Endothelial cell of umbilical vein (primary cell): ENCODE results near the gene MAMDC4. TPM values are rescaled to one million over a fixed set of nuclear protein-coding genes. Genes with fewer than 3 reads are reported as not detected.

Source experiments
- BruUV-seq: library from RNA; stranded (reverse); fragments of 400-500 nt; replicated peaks from 2 replicates; lab custom pipeline; 2021; lab: Mats Ljungman, UMichigan
- CTCF ChIA-PET: fragments of 300-600, 350-600 bp; sonication (Branson Sonifier 250); formaldehyde crosslinking; loops from one replicate; lab custom pipeline; 2021; ENCODE audit warnings: antibody characterized with exemption, inconsistent platforms; lab: Charles Lee
- POLR2A ChIA-PET: fragments of 300-600, 350-600 bp; sonication (Branson Sonifier 250); formaldehyde crosslinking; loops from one replicate; lab custom pipeline; 2021; ENCODE audit warnings: antibody characterized with exemption, inconsistent platforms; lab: Charles Lee
- DNase-seq: peaks from one replicate; pipeline ENCODE4 v3.0.0-alpha.2; 2011; ENCODE audit warnings: low read depth, low spot score
- FAIRE-seq: peaks from 2 replicates; lab custom pipeline; 2011; peaks lifted over from hg19 to GRCh38; lab: Jason Lieb, UNC
- H2AFZ ChIP-seq: 2 replicates; pipeline ENCODE4 v1.6.0; 2012; ENCODE audit warnings: low read depth, low read length, control low read depth, inconsistent platforms
- H3K27ac ChIP-seq: 2 replicates; pipeline ENCODE4 v1.5.1; 2011; ENCODE audit warnings: low read depth, mild to moderate bottlenecking, control low read depth, low read length, moderate library complexity; ENCODE audit not compliant: insufficient read depth
- H3K27me3 ChIP-seq, 2 experiments: 2 replicates each; pipeline versions ENCODE4 v1.6.0 to v1.6.1; 2011; ENCODE audit warnings: low read length in 2 of 2, mixed read lengths in 1 of 2; ENCODE audit not compliant: control insufficient read depth in 2 of 2, insufficient read depth in 2 of 2
- H3K36me3 ChIP-seq, 2 experiments: 2 replicates in 1 of 2; 3 replicates in 1 of 2; pipeline ENCODE4 v1.5.1; 2011; ENCODE audit warnings: low read length in 2 of 2, mild to moderate bottlenecking in 1 of 2, moderate library complexity in 1 of 2; ENCODE audit not compliant: control insufficient read depth in 2 of 2, insufficient read depth in 2 of 2; ENCODE audit errors: extremely low read depth in 1 of 2
- H3K4me1 ChIP-seq: 3 replicates; pipeline ENCODE4 v1.5.1; 2011; ENCODE audit warnings: mild to moderate bottlenecking, low read length; ENCODE audit not compliant: control insufficient read depth, insufficient read depth; ENCODE audit errors: extremely low read depth
- H3K4me2 ChIP-seq: 2 replicates; pipeline ENCODE4 v1.6.1; 2011; ENCODE audit warnings: low read length, control low read depth, mixed read lengths; ENCODE audit not compliant: insufficient read depth
- H3K4me3 ChIP-seq, 3 experiments: fragments of 200-600 bp in 1 of 3; sonication (generic), shearing (Covaris generic) in 1 of 3; replicated peaks in 1 of 3; 2 replicates each; pipeline ENCODE4 v1.5.1; 2011 to 2016; ENCODE audit warnings: control low read depth in 3 of 3, low read length in 3 of 3, mild to moderate bottlenecking in 2 of 3, inconsistent platforms in 1 of 3, low read depth in 1 of 3, moderate library complexity in 1 of 3; ENCODE audit not compliant: insufficient read depth in 1 of 3
- H3K79me2 ChIP-seq: 2 replicates; pipeline ENCODE4 v1.6.0; 2012; ENCODE audit warnings: low read length, inconsistent platforms; ENCODE audit not compliant: control insufficient read depth, insufficient read depth
- H3K9ac ChIP-seq: replicated peaks from 2 replicates; pipeline ENCODE3; 2011; ENCODE audit warnings: low read length, control low read depth; ENCODE audit not compliant: insufficient read depth; ENCODE audit errors: extremely low read depth
- H3K9me1 ChIP-seq: replicated peaks from 3 replicates; pipeline ENCODE4 v1.6.0; 2011; ENCODE audit warnings: mild to moderate bottlenecking, low read length; ENCODE audit not compliant: control insufficient read depth, insufficient read depth; ENCODE audit errors: extremely low read depth
- H3K9me3 ChIP-seq: replicated peaks from 2 replicates; pipeline ENCODE4 v1.5.1; 2012; ENCODE audit warnings: low read length, inconsistent platforms; ENCODE audit not compliant: control insufficient read depth, insufficient read depth
- H4K20me1 ChIP-seq: replicated peaks from 2 replicates; pipeline ENCODE3; 2011; ENCODE audit warnings: mild to moderate bottlenecking, low read length; ENCODE audit not compliant: control insufficient read depth, insufficient read depth; ENCODE audit errors: extremely low read depth
- EZH2 ChIP-seq: IDR thresholded peaks from 2 replicates; pipeline ENCODE4 v1.6.1; 2012; ENCODE audit warnings: borderline replicate concordance, low read depth, mild to moderate bottlenecking, moderate library complexity, low read length, inconsistent platforms; ENCODE audit not compliant: severe bottlenecking
- FOS ChIP-seq: IDR thresholded peaks from 2 replicates; pipeline ENCODE4 v1.6.1; 2011; ENCODE audit warnings: mild to moderate bottlenecking, low read length, moderate library complexity, borderline replicate concordance; ENCODE audit not compliant: insufficient read depth
- GATA2 ChIP-seq: IDR thresholded peaks from 2 replicates; pipeline ENCODE4 v1.7.0; 2011; ENCODE audit warnings: low read depth, mild to moderate bottlenecking, moderate library complexity, mixed read lengths, low read length; ENCODE audit not compliant: insufficient read length, insufficient read depth
- JUN ChIP-seq: IDR thresholded peaks from 2 replicates; pipeline ENCODE4 v1.6.1; 2011; ENCODE audit warnings: borderline replicate concordance, low read depth; ENCODE audit not compliant: insufficient read length, insufficient read depth
- MYC ChIP-seq: IDR thresholded peaks from one replicate; pipeline ENCODE4 v1.6.1; 2011; ENCODE audit warnings: mild to moderate bottlenecking, low read depth, low read length
- POLR2A ChIP-seq: IDR thresholded peaks from 2 replicates; pipeline ENCODE4 v1.6.1; 2012; ENCODE audit warnings: low read depth, mild to moderate bottlenecking, control low read depth, low read length
- POLR2AphosphoS5 ChIP-seq: IDR thresholded peaks from 2 replicates; pipeline ENCODE4 v1.6.1; 2012; ENCODE audit warnings: low read depth, mild to moderate bottlenecking, control low read depth, low read length, moderate library complexity; ENCODE audit not compliant: insufficient read depth
- dilution Hi-C: fragments of 300-500 bp; cut with MboI; formaldehyde crosslinking; loops from one replicate; pipeline ENCODE4 v1.15.0; 2019; ENCODE audit warnings: low sequenced_read_pairs; ENCODE audit not compliant: extremely low pct_ligation_motif_present
- intact Hi-C: fragments of 100-400 bp; cut with micrococcal nuclease; formaldehyde crosslinking; loops from one replicate; pipeline ENCODE4 v1.10.0; 2022
- polyA plus RNA-seq, 4 experiments: library from polyadenylated mRNA; depleted of rRNA in 3 of 4; stranded (reverse) in 3 of 4; unstranded in 1 of 4; fragments of >200 nt; gene quantifications; 2 replicates each; pipeline versions ENCODE4 v1.2.1 to v1.2.3, GENCODE V29; 2011 to 2012; ENCODE audit warnings: missing spikeins in 1 of 4
- total RNA-seq: library from RNA; stranded (reverse); gene quantifications from 2 replicates; pipeline ENCODE4 v1.2.3, GENCODE V29; 2021
- TF ChIP-seq, protein P1 (sequence below), 2 donors: IDR thresholded peaks; 1 replicate in 1 of 2; 2 replicates in 1 of 2; pipeline ENCODE4 v1.5.1; 2011; ENCODE audit warnings: low read length in 2 of 2, mild to moderate bottlenecking in 2 of 2, moderate library complexity in 2 of 2, control low read depth in 1 of 2, inconsistent platforms in 1 of 2, low read depth in 1 of 2; ENCODE audit not compliant: insufficient read depth in 1 of 2; ENCODE audit errors: extremely low read depth in 1 of 2
- TF ChIP-seq, protein P2 (sequence below): IDR thresholded peaks from 2 replicates; pipeline ENCODE4 v1.6.1; 2011; ENCODE audit not compliant: insufficient read depth, insufficient read length

The MAMDC4 gene
- total and polyA plus RNA-seq, 2 donors (not counting 3 experiments of a cell fraction or from before 2014, with no cell fraction given) = 3.6 to 7.2 TPM

DNA sequence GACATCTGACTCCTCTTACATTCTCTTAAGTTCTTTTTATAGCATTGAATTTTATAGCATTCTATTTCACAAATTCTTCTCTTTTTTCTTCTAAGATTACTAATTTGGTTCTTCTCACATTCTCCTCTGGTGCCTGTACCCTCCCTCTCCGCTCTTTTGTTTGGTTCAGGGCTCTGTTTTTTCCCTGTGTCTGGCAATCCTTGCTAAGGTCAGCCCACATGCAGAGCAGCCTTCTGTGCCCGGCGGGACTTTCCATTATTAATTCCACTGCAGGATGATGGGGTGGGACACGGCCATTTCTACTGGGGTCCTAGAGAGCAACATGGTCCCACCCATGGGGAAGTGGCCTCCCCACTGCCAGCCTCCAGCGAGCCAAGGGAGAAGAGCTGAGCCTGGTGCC is 24.3 kb downstream of the MAMDC4 start:
- no peak overlapping the region for H3K4me2 ChIP-seq
- H3K4me1 ChIP-seq = no peaks in the 10 kb centered on the region
- H3K9me1 ChIP-seq = no peaks in the 10 kb centered on the region
- no peak overlapping the region for H3K9ac ChIP-seq
- no peak overlapping the region for H3K4me3 ChIP-seq
- H4K20me1 ChIP-seq = no peaks in the 10 kb centered on the region
- FAIRE-seq = no peak
- ChIA-PET CTCF (interaction anchor here (1.6 kb wide), 1 partner anchor 17 kb away, joined by 3 read pairs; no protein-coding TSS in a partner anchor), POLR2A (interaction anchor here (0.6 to 1.0 kb wide), 2 partner anchors 10 to 62 kb away, joined by 3 read pairs; partner anchors contain the start of gene EDF1)
- no peaks in the 10 kb centered on the region for H3K27me3 ChIP-seq
- H3K79me2 ChIP-seq = no peaks in the 10 kb centered on the region
- no peak for DNase-seq
- no peaks in the 10 kb centered on the region for H3K9me3 ChIP-seq
- intact Hi-C loops = no loop called here
- TF ChIP-seq GATA2 = no peak
- TF ChIP-seq, protein P1, sequence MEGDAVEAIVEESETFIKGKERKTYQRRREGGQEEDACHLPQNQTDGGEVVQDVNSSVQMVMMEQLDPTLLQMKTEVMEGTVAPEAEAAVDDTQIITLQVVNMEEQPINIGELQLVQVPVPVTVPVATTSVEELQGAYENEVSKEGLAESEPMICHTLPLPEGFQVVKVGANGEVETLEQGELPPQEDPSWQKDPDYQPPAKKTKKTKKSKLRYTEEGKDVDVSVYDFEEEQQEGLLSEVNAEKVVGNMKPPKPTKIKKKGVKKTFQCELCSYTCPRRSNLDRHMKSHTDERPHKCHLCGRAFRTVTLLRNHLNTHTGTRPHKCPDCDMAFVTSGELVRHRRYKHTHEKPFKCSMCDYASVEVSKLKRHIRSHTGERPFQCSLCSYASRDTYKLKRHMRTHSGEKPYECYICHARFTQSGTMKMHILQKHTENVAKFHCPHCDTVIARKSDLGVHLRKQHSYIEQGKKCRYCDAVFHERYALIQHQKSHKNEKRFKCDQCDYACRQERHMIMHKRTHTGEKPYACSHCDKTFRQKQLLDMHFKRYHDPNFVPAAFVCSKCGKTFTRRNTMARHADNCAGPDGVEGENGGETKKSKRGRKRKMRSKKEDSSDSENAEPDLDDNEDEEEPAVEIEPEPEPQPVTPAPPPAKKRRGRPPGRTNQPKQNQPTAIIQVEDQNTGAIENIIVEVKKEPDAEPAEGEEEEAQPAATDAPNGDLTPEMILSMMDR (IDR thresholded peaks at IDR 0.05; ENCODE audit: extremely low read depth in 1 of 2, insufficient read depth in 1 of 2, low read depth in 1 of 2, low read length in 2 of 2) = no peak
- no peak for TF ChIP-seq FOS
- no peak for TF ChIP-seq POLR2AphosphoS5
- no peak for TF ChIP-seq POLR2A
- TF ChIP-seq MYC = no peak
- TF ChIP-seq JUN = no peak
- no peak for TF ChIP-seq EZH2
- TF ChIP-seq, protein P2, sequence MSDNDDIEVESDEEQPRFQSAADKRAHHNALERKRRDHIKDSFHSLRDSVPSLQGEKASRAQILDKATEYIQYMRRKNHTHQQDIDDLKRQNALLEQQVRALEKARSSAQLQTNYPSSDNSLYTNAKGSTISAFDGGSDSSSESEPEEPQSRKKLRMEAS = no peak
- no peaks in the 10 kb centered on the region for H3K36me3 ChIP-seq
- dilution Hi-C loops = no loop called here
- no peak overlapping the region for H2AFZ ChIP-seq
- BruUV-seq = no TSS peak
- no peak overlapping the region for H3K27ac ChIP-seq
